SKM-1 (cell line): Measurements from ENCODE around the gene CCDC102B.

Experiments
- DNase-seq: peaks from one replicate; lab custom pipeline; 2025; ENCODE audit not compliant: unreplicated experiment; lab: John Stamatoyannopoulos, UW

Gene CCDC102B

DNA sequence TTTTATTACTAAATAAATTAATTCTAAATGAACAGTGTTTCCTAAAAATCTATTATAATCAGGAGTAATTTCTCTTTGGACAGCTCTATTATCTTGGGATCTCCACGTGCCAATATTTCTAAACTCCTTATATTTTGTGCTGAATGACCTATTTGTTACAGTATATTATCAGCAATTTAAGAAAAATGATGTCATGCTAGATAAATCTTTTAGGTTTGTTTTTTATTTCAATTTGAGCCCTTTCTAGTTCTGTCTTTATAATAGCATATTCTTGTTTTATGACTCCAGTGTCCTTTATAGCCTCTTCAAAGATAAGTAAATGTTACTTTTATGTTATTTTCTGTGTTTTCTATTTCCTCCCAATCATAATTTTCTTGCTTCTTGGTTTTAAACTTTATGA lies 269.2 kb downstream of the CCDC102B start:
- no peak for DNase-seq

DNA sequence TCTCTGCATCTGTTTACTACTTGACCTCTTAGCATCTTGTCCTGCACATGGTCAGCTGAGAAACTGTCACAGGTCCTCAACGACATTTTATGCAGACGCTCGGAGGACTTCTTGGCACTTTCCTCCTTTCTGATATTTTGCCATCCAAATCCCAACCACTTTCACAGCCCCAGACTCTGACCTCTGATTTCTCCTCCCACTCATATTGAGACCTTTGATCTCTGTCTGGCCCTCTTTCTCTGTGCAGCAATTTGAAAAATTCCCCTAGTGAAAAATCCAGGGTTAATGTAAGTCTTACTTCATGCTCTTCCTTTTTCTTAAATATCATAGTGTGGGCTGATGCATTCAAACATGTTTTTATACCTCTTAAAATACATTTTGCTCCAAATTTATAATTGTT lies 273.8 kb downstream of the CCDC102B start:
- DNase-seq = no peak

DNA sequence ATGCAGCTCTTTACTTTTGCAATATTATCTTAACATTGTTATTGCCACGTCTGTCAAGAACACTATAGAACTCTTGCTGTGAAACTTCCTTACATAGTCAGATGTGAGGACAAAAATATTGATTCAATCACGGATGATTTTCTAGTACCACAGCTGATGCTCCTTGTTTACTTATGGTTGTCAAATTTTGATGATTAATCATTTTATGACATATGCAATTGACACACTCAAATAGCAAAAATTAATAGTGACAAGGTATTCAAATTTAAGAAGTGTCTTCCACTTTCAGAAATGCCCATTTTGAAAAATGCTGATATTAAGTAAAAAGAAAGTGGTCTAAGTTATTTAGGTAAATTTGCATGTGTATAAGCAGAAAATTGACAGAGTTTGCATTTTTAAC lies 284.0 kb downstream of the CCDC102B start:
- no peak for DNase-seq

DNA sequence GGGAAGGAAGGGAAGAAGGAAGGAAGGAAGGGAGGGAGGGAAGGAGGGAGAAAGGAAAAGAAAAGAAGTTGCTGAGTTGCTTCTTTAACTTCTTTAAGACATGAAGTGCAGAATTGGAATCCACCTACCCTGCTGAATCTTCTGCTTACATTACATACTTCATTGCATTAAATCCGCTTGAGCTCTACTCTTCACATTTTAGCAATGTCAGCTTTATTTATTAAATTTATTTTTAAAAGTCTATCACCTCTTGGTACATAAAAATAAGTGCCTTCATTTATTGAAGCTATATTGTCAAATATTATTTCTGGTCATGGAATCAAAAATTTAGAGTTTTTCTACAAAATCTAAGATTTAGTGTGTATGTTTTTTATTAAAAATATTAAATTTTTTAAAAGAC lies 284.6 kb downstream of the CCDC102B start:
- no peak for DNase-seq

DNA sequence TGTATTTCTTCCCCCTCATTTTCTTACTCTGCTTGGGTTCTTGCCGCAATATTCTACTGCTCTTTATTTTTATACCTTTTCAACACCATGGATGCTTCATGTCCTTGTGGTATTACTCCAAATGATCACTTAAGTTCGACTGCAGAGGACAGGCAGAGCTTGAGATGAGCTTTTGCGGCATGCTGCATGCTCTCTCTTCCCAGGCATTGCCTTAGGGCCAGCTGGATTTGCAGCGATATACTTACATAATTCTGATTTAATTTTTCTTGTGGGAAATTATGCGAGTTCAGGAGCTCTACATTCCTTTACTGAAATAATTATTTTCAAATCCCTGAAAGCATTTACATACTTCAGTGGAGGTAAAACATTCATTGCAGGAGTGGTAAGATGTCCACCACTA lies 288.1 kb downstream of the CCDC102B start:
- no peak for DNase-seq

DNA sequence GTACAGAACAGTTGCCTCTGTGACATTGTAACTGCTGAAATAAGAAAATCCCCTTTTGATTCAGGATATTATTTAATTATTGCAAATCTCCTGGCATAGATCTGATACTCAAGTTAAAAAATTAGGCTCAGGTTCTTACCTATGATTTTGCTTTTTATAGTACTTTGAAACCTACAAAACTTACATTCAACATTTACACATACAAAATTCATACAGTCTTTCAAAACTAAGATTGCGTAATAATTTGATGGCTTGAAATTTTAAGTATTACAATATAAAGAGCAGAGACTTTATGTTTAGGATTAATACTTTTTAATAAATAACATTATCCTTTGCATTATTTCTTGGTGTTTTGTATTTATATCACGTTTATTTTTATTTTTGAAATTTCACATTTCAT lies 291.1 kb downstream of the CCDC102B start:
- DNase-seq = no peak

DNA sequence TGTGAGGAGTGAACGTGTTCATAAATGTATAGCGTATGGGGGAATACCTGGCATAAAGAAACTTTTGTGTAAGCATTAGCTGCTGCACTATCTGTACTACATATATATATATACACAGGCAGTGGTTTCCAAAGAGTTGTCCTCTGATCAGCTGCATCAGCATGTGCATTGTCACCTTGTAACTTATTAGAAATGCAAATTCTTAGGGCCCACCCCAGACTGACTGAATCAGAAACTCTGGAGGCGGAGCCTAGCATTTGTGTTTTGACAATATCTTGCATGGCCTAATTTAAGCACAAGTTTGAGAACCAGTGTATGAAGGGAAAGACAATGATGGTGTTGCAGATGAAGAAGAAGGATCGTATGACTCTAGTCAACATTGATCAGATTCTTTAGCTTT lies 299.5 kb downstream of the CCDC102B start:
- no peak for DNase-seq

DNA sequence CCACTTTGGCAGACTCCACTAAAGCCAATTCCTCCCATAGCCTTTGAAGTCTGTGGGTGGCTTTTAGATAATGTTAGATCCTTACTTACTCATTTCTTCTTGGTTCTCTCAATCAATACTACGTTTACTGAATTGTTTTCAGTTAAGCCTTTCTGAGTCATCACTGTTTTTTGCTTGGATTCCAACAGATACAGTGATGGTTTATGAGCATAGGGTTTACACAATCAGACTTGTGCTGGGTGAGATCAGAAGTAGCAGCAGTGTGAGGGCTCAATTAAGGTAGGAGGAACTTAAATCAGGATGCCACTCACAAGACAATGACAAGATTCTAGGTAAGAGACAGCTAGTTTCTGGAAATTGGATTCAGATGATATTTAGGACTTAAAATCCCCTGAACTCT lies 305.1 kb downstream of the CCDC102B start:
- DNase-seq = no peak
